ENCODE measurements around the gene KRTAP20-2.

KRTAP20-2 gene

GRCh38 chr21:30676737-30677136 is 41.7 kb downstream of the KRTAP20-2 start:
- no peak for DNase-seq

GRCh38 chr21:30680586-30680985 is 45.6 kb downstream of the KRTAP20-2 start:
- no peak for DNase-seq

- no peak for DNase-seq
These were observed 49.5 kb downstream of the KRTAP20-2 start for GRCh38 chr21:30684506-30684905.

All from NCI-H510A treated with DMSO at 0.1 percent for 48 hours (cell line).